H1 (cell line): ENCODE measurements around the gene HMG20A. TPM values are rescaled to one million over a fixed set of nuclear protein-coding genes. Genes with fewer than 3 reads are reported as not detected.

Source experiments
- CTCF ChIA-PET: fragments of 300-600 bp; sonication (Branson Sonifier 250); formaldehyde crosslinking; loops from one replicate; lab custom pipeline; 2021; ENCODE audit not compliant: partially characterized antibody; lab: Charles Lee
- POLR2A ChIA-PET: fragments of 300-600 bp; sonication (Branson Sonifier 250); formaldehyde crosslinking; loops from one replicate; lab custom pipeline; 2021; ENCODE audit warnings: inconsistent platforms; ENCODE audit not compliant: partially characterized antibody; lab: Charles Lee
- DNase-seq, 2 experiments: peaks; one replicate each; pipeline versions ENCODE4 v3.0.0 to v3.0.0-alpha.2; 2010 to 2022; ENCODE audit warnings: low spot score in 2 of 2, low read depth in 1 of 2, mixed read lengths in 1 of 2
- FAIRE-seq: peaks from 2 replicates; lab custom pipeline; 2011; peaks lifted over from hg19 to GRCh38; lab: Jason Lieb, UNC
- H2AFZ ChIP-seq: 2 replicates; pipeline ENCODE4 v1.8.1; 2012; ENCODE audit warnings: low read length, inconsistent platforms
- H2AK5ac ChIP-seq: 2 replicates; pipeline ENCODE4 v1.6.1; 2013; ENCODE audit warnings: low read depth, low read length
- H2BK120ac ChIP-seq: replicated peaks from 2 replicates; pipeline ENCODE3; 2013; ENCODE audit warnings: low read depth, low read length, inconsistent platforms
- H2BK12ac ChIP-seq: 2 replicates; pipeline ENCODE4 v1.6.1; 2013; ENCODE audit warnings: low read depth, low read length
- H2BK15ac ChIP-seq: 2 replicates; pipeline ENCODE4 v1.6.1; 2013; ENCODE audit warnings: low read length
- H2BK20ac ChIP-seq: 2 replicates; pipeline ENCODE4 v1.6.1; 2013; ENCODE audit warnings: low read length
- H2BK5ac ChIP-seq: 2 replicates; pipeline ENCODE4 v1.6.1; 2013; ENCODE audit warnings: low read depth, low read length
- H3K14ac ChIP-seq: 2 replicates; pipeline ENCODE4 v1.6.1; 2013; ENCODE audit warnings: inconsistent platforms; ENCODE audit not compliant: insufficient read length
- H3K18ac ChIP-seq: 2 replicates; pipeline ENCODE4 v1.6.1; 2013; ENCODE audit warnings: low read length; ENCODE audit errors: extremely low read depth
- H3K23ac ChIP-seq: 2 replicates; pipeline ENCODE4 v1.6.1; 2013; ENCODE audit warnings: inconsistent platforms; ENCODE audit not compliant: insufficient read length
- H3K23me2 ChIP-seq: 2 replicates; pipeline ENCODE4 v1.6.1; 2013; ENCODE audit warnings: low read depth, low read length
- H3K27ac ChIP-seq: 2 replicates; pipeline ENCODE4 v1.6.1; 2011; ENCODE audit warnings: low read depth, low read length, inconsistent platforms
- H3K27me3 ChIP-seq, 4 experiments: replicated peaks in 1 of 4; 1 replicate in 1 of 4; 2 replicates in 3 of 4; pipeline versions ENCODE4 v1.6.1 to v1.8.1; 2011 to 2013; ENCODE audit warnings: low read length in 3 of 4, mild to moderate bottlenecking in 3 of 4, inconsistent platforms in 2 of 4, mixed read lengths in 2 of 4, moderate library complexity in 1 of 4; ENCODE audit not compliant: control insufficient read depth in 3 of 4, insufficient read depth in 3 of 4; ENCODE audit errors: extremely low read depth in 1 of 4
- H3K36me3 ChIP-seq, 4 experiments: 2 replicates each; pipeline versions ENCODE4 v1.6.1 to v1.8.1; 2011 to 2013; ENCODE audit warnings: mild to moderate bottlenecking in 4 of 4, low read length in 3 of 4, moderate library complexity in 2 of 4, control low read depth in 1 of 4, inconsistent platforms in 1 of 4; ENCODE audit not compliant: insufficient read depth in 4 of 4, control insufficient read depth in 2 of 4
- H3K4ac ChIP-seq: replicated peaks from 2 replicates; pipeline ENCODE3; 2013; ENCODE audit warnings: low read length, low read depth, mixed read lengths, inconsistent platforms; ENCODE audit not compliant: insufficient read length
- H3K4me1 ChIP-seq, 4 experiments: replicated peaks in 1 of 4; 1 replicate in 1 of 4; 2 replicates in 3 of 4; pipeline versions ENCODE4 v1.6.1 to v1.8.1; 2011 to 2013; ENCODE audit warnings: low read length in 3 of 4, inconsistent platforms in 2 of 4, mixed read lengths in 1 of 4; ENCODE audit not compliant: insufficient read depth in 4 of 4, control insufficient read depth in 3 of 4
- H3K4me2 ChIP-seq, 2 experiments: 2 replicates each; pipeline versions ENCODE4 v1.6.1 to v1.8.1; 2011 to 2013; ENCODE audit warnings: low read depth in 2 of 2, low read length in 2 of 2, control low read depth in 1 of 2, inconsistent platforms in 1 of 2, mild to moderate bottlenecking in 1 of 2; ENCODE audit not compliant: insufficient read depth in 1 of 2
- H3K4me3 ChIP-seq, 4 experiments: fragments of 200-600, 300-600 bp in 1 of 4; sonication (generic), shearing (Covaris generic), sonication (Bioruptor Twin) in 1 of 4; 2 replicates each; pipeline versions ENCODE4 v1.5.1 to v1.8.1; 2011 to 2016; ENCODE audit warnings: low read length in 4 of 4, low read depth in 3 of 4, control low read depth in 2 of 4, inconsistent platforms in 2 of 4, mild to moderate bottlenecking in 2 of 4, mixed read lengths in 1 of 4, moderate library complexity in 1 of 4; ENCODE audit not compliant: insufficient read depth in 2 of 4; ENCODE audit errors: extremely low read depth in 1 of 4
- H3K56ac ChIP-seq: replicated peaks from 2 replicates; pipeline ENCODE3; 2013; ENCODE audit warnings: low read depth, mild to moderate bottlenecking, mixed read lengths, low read length, inconsistent platforms; ENCODE audit not compliant: insufficient read length
- H3K79me1 ChIP-seq: 2 replicates; pipeline ENCODE4 v1.6.1; 2013; ENCODE audit warnings: low read depth, low read length, control low read depth
- H3K79me2 ChIP-seq, 2 experiments: 2 replicates each; pipeline versions ENCODE4 v1.6.1 to v1.8.1; 2012 to 2013; ENCODE audit warnings: low read length in 2 of 2, mild to moderate bottlenecking in 2 of 2, inconsistent platforms in 1 of 2; ENCODE audit not compliant: insufficient read depth in 2 of 2, control insufficient read depth in 1 of 2
- H3K9ac ChIP-seq, 4 experiments: replicated peaks in 1 of 4; 1 replicate in 1 of 4; 2 replicates in 3 of 4; pipeline versions ENCODE4 v1.6.1 to v1.8.1; 2011 to 2013; ENCODE audit warnings: low read depth in 3 of 4, low read length in 3 of 4, control low read depth in 2 of 4, mild to moderate bottlenecking in 2 of 4, moderate library complexity in 2 of 4, inconsistent platforms in 1 of 4; ENCODE audit errors: extremely low read depth in 1 of 4
- H3K9me3 ChIP-seq, 2 experiments: 2 replicates each; pipeline versions ENCODE4 v1.6.1 to v1.8.1; 2012 to 2013; ENCODE audit warnings: mild to moderate bottlenecking in 2 of 2, moderate library complexity in 2 of 2, control low read depth in 1 of 2, inconsistent platforms in 1 of 2, low read depth in 1 of 2, low read length in 1 of 2, mixed read lengths in 1 of 2; ENCODE audit not compliant: insufficient read depth in 2 of 2
- H4K20me1 ChIP-seq, 2 experiments: replicated peaks in 1 of 2; 2 replicates each; pipeline versions ENCODE3 to v1.8.1; 2011 to 2013; ENCODE audit warnings: inconsistent platforms in 2 of 2, low read length in 2 of 2, mild to moderate bottlenecking in 1 of 2; ENCODE audit not compliant: insufficient read depth in 2 of 2, control insufficient read depth in 1 of 2
- H4K5ac ChIP-seq: 2 replicates; pipeline ENCODE4 v1.6.1; 2013; ENCODE audit warnings: low read length, low read depth, mixed read lengths, inconsistent platforms; ENCODE audit not compliant: insufficient read length
- H4K8ac ChIP-seq: 2 replicates; pipeline ENCODE4 v1.8.0; 2013; ENCODE audit warnings: mild to moderate bottlenecking, moderate library complexity, low read length, inconsistent platforms; ENCODE audit not compliant: insufficient read depth; ENCODE audit errors: extremely low read depth
- H4K91ac ChIP-seq: replicated peaks from 2 replicates; pipeline ENCODE3; 2013; ENCODE audit warnings: low read length, mixed read lengths, inconsistent platforms; ENCODE audit not compliant: insufficient read length
- HDAC2 ChIP-seq, 2 experiments: fragments of 300-600 bp in 1 of 2; sonication (generic) in 1 of 2; IDR thresholded peaks; 2 replicates each; pipeline ENCODE4 v1.6.1; 2011 to 2012; ENCODE audit warnings: low read depth in 2 of 2, low read length in 2 of 2, mild to moderate bottlenecking in 2 of 2, moderate library complexity in 2 of 2, borderline replicate concordance in 1 of 2, inconsistent platforms in 1 of 2
- HDAC6 ChIP-seq: IDR thresholded peaks from one replicate; pipeline ENCODE4 v1.7.1; 2012; ENCODE audit warnings: low read depth, mild to moderate bottlenecking, inconsistent platforms, low read length, moderate library complexity
- JUND ChIP-seq: IDR thresholded peaks from 2 replicates; pipeline ENCODE4 v1.6.1; 2011; ENCODE audit warnings: mild to moderate bottlenecking, improper control_type of control experiment, low read length
- NRF1 ChIP-seq: IDR thresholded peaks from 2 replicates; pipeline ENCODE4 v1.6.1; 2011; ENCODE audit warnings: mild to moderate bottlenecking, low read depth, low read length, improper control_type of control experiment
- PHF8 ChIP-seq: fragments of 200-600 bp; sonication (generic); conservative IDR thresholded peaks from 2 replicates; pipeline ENCODE4 v1.7.1; 2012; ENCODE audit warnings: low read depth, mild to moderate bottlenecking, inconsistent platforms, low read length, moderate library complexity
- POLR2A ChIP-seq, 2 experiments: IDR thresholded peaks; 1 replicate in 1 of 2; 2 replicates in 1 of 2; pipeline ENCODE4 v1.6.1; 2011; ENCODE audit warnings: low read depth in 2 of 2, low read length in 2 of 2, mild to moderate bottlenecking in 2 of 2; ENCODE audit errors: control extremely low read depth in 1 of 2
- RFX5 ChIP-seq: IDR thresholded peaks from 2 replicates; pipeline ENCODE4 v1.6.1; 2011; ENCODE audit warnings: low read depth, low read length, improper control_type of control experiment, borderline replicate concordance
- SP2 ChIP-seq: IDR thresholded peaks from 2 replicates; pipeline ENCODE4 v1.6.1; 2012; ENCODE audit warnings: mild to moderate bottlenecking, low read length, inconsistent platforms
- WGBS, 2 experiments: shearing (Covaris generic) in 1 of 2; methylation state at CpG; one replicate each; pipeline versions ENCODE4 v1.1.6 to v1.1.7; 2013 to 2015; ENCODE audit warnings: low lambda C conversion rate in 2 of 2, mixed read lengths in 2 of 2, inconsistent platforms in 1 of 2, low coverage in 1 of 2, missing lambda C conversion rate in 1 of 2; ENCODE audit not compliant: insufficient replicate concordance in 2 of 2, insufficient coverage in 1 of 2, insufficient read length in 1 of 2; ENCODE audit errors: extremely low coverage in 1 of 2, missing lambda C conversion rate in 1 of 2; 5-methylcytosine and 5-hydroxymethylcytosine counted together
- polyA plus RNA-seq, 7 experiments: library from polyadenylated mRNA; depleted of rRNA in 3 of 7; stranded (reverse) in 5 of 7; unstranded in 2 of 7; fragments of >200 nt in 5 of 7; fragments of 200-250 nt in 2 of 7; gene quantifications; 1 replicate in 5 of 7; 2 replicates in 1 of 7; 4 replicates in 1 of 7; pipeline versions ENCODE4 v1.2.1 to v1.2.3, GENCODE V29; 2011 to 2013; ENCODE audit warnings: missing spikeins in 2 of 7, mixed read lengths in 2 of 7
- total RNA-seq: library from RNA; stranded (reverse); fragmentation: NEBNext Ultra II Directional; extraction: Animal tissue kit (Norgen Biotek cat#: 25700); gene quantifications from 2 replicates; pipeline ENCODE4 v1.2.1, GENCODE V29; 2021

Gene HMG20A
- total and polyA plus RNA-seq, 2 of the 8 experiments (the other 6 are each of a cell fraction or from before 2014, with no cell fraction given): 52.1 to 59.7 TPM

DNA sequence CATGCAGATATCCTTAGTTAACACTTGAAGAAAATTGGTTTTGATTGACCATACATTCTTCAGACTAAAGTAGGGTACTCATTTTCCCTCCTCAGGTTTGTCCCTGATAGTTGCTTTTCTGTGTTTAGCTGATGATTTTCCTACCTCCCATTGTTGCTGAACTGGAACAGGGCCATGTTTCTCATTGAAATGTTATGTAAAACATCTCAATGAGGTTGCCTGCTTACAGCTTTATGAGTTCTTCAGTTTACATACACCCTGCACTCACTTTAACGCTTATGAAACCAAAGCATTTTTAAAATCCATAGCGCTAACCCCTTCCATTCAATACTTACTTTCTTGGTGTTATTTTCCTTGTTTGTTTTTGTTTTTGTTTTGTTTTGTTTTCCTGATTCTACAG lies 61.9 kb downstream of the HMG20A start:
- Histone ChIP-seq H3K9ac (no peak overlapping the region), H2BK12ac (no peak overlapping the region), H4K20me1 (no peaks in the 10 kb centered on the region), H3K27me3 (no peaks in the 10 kb centered on the region), H3K9me3 (no peaks in the 10 kb centered on the region), H2BK5ac (no peak overlapping the region), H3K27ac (no peak overlapping the region), H3K4me3 (no peak overlapping the region), H3K79me2 (no peaks in the 10 kb centered on the region), H3K4ac (no peak overlapping the region), H2AK5ac (no peak overlapping the region), H3K4me1 (peaks cover 3 to 22% (median 17%) of the 10 kb centered on the region in 4 experiments), H3K56ac (no peak overlapping the region), H2BK120ac (no peak overlapping the region), H4K5ac (no peak overlapping the region), H3K4me2 (peak overlapping the region in 1 of 2 experiments; percentile 27; a peak in 1 of 4 replicates), H3K36me3 (peaks cover 0 to 33% (median 7%) of the 10 kb centered on the region in 4 experiments; a peak in 5 of 8 replicates), H3K23me2 (no peaks in the 10 kb centered on the region), H3K79me1 (no peaks in the 10 kb centered on the region), H4K8ac (no peak overlapping the region), H2AFZ (no peak overlapping the region), H3K14ac (no peak overlapping the region), H2BK20ac (no peak overlapping the region), H3K18ac (no peak overlapping the region), H3K23ac (no peak overlapping the region), H4K91ac (no peak overlapping the region), H2BK15ac (no peak overlapping the region)
- WGBS, 2 experiments: 80% methylated on average over 2 of the region's 2 CpGs; no CpG with 5 or more reads in 1 of the 2 experiments
- DNase-seq (no peak), FAIRE-seq (no peak)
- TF ChIP-seq RFX5 (no peak), HDAC2 (IDR thresholded peaks at IDR 0.05; ENCODE audit: borderline replicate concordance in 1 of 2, low read depth in 2 of 2, low read length in 2 of 2) (no peak), SP2 (no peak), HDAC6 (no peak), PHF8 (no peak), POLR2A (IDR thresholded peaks at IDR 0.05; ENCODE audit: control extremely low read depth in 1 of 2, low read depth in 2 of 2, low read length in 2 of 2) (no peak), JUND (no peak), NRF1 (no peak)
- ChIA-PET CTCF (interaction anchor here (1.0 to 2.4 kb wide), 6 partner anchors 11 to 376 kb away, joined by 3 to 6 read pairs (median 4); no protein-coding TSS in a partner anchor), POLR2A (interaction anchor here (0.8 kb wide), 1 partner anchor 61 kb away, joined by 3 read pairs; no protein-coding TSS in a partner anchor)
